T-cell (primary cell): Measurements from ENCODE around the gene GGPS1. TPM values are rescaled to one million over a fixed set of nuclear protein-coding genes. Genes with fewer than 3 reads are reported as not detected.
"Not testable (repeated sequence)": the region's sequence is repeated elsewhere in the genome, so short reads cannot be mapped to it uniquely, and the experiment has no call there.

Experiments
- ATAC-seq, 4 experiments: fragments of 200-7000 bp in 3 of 4; fragments of 150-1000 bp in 1 of 4; cut with Tn5 transposase; replicated peaks in 1 of 4; 1 replicate in 3 of 4; 2 replicates in 1 of 4; pipeline ENCODE4 v1.10.0; 2021; ENCODE audit warnings: moderate library complexity in 3 of 4, mild to moderate bottlenecking in 2 of 4, moderate number of reproducible peaks in 1 of 4
- CTCF ChIA-PET, 2 donors: fragments of 300-600 bp; sonication (Branson Sonifier 250); formaldehyde crosslinking; loops; one replicate each; lab custom pipeline; 2022; ENCODE audit warnings: antibody characterized with exemption in 2 of 2; lab: Charles Lee
- POLR2A ChIA-PET, 2 donors: fragments of 300-600 bp; sonication (Branson Sonifier 250); formaldehyde crosslinking; loops; one replicate each; lab custom pipeline; 2022; ENCODE audit warnings: antibody characterized with exemption in 2 of 2; lab: Charles Lee
- DNase-seq, 35 experiments: peaks; one replicate each; pipeline versions ENCODE4 v3.0.0 to v3.0.0-alpha.2; 2013 to 2023
- H3K27ac ChIP-seq: one replicate; pipeline ENCODE4 v1.5.1; 2013; ENCODE audit warnings: low read length
- H3K27me3 ChIP-seq, 2 experiments: replicated peaks in 1 of 2; 1 replicate in 1 of 2; 2 replicates in 1 of 2; pipeline versions ENCODE4 v1.6.1 to v1.7.0; 2013; ENCODE audit warnings: low read length in 1 of 2, mixed read lengths in 1 of 2; ENCODE audit not compliant: control insufficient read depth in 2 of 2, insufficient read depth in 2 of 2; ENCODE audit errors: extremely low read depth in 1 of 2
- H3K36me3 ChIP-seq, 2 donors: 1 replicate in 1 of 2; 2 replicates in 1 of 2; pipeline versions ENCODE4 v1.6.1 to v1.7.0; 2013; ENCODE audit warnings: low read length in 1 of 2; ENCODE audit not compliant: control insufficient read depth in 2 of 2, insufficient read depth in 1 of 2; ENCODE audit errors: extremely low read depth in 1 of 2
- H3K4me1 ChIP-seq, 2 experiments: 1 replicate in 1 of 2; 2 replicates in 1 of 2; pipeline versions ENCODE4 v1.6.1 to v1.7.0; 2013; ENCODE audit warnings: low read length in 2 of 2, mixed read lengths in 1 of 2; ENCODE audit not compliant: insufficient read depth in 2 of 2, control insufficient read depth in 1 of 2; ENCODE audit errors: extremely low read depth in 1 of 2
- H3K4me3 ChIP-seq, 2 donors: 1 replicate in 1 of 2; 2 replicates in 1 of 2; pipeline versions ENCODE4 v1.5.1 to v1.7.0; 2013; ENCODE audit warnings: mild to moderate bottlenecking in 2 of 2, low read length in 1 of 2, moderate library complexity in 1 of 2; ENCODE audit not compliant: control insufficient read depth in 1 of 2; ENCODE audit errors: extremely low read depth in 1 of 2
- H3K9me3 ChIP-seq: 2 replicates; pipeline ENCODE4 v1.7.0; 2013
- H3K27ac Mint-ChIP-seq, 2 donors: one replicate each; pipeline ENCODE4 v1.8.0; 2020 to 2021; ENCODE audit warnings: mild to moderate bottlenecking in 2 of 2, mixed read lengths in 2 of 2
- H3K27me3 Mint-ChIP-seq, 2 donors: one replicate each; pipeline ENCODE4 v1.8.0; 2021 to 2022; ENCODE audit warnings: mixed read lengths in 2 of 2
- H3K36me3 Mint-ChIP-seq: one replicate; pipeline ENCODE4 v1.8.0; 2021; ENCODE audit warnings: mixed read lengths
- H3K4me1 Mint-ChIP-seq, 3 donors: one replicate each; pipeline ENCODE4 v1.8.0; 2020 to 2022; ENCODE audit warnings: mixed read lengths in 3 of 3, mild to moderate bottlenecking in 1 of 3
- H3K4me3 Mint-ChIP-seq, 3 donors: one replicate each; pipeline ENCODE4 v1.8.0; 2020 to 2022; ENCODE audit warnings: mild to moderate bottlenecking in 3 of 3, mixed read lengths in 3 of 3, moderate library complexity in 3 of 3
- H3K9me3 Mint-ChIP-seq, 3 donors: one replicate each; pipeline ENCODE4 v1.8.0; 2020 to 2022; ENCODE audit warnings: mixed read lengths in 3 of 3
- WGBS: methylation state at CpG from one replicate; pipeline ENCODE4 v1.1.5; 2013; ENCODE audit warnings: missing lambda C conversion rate; ENCODE audit not compliant: insufficient coverage; 5-methylcytosine and 5-hydroxymethylcytosine counted together
- total RNA-seq, 35 experiments: library from RNA in 6 of 35; stranded (reverse) in 6 of 35; fragments of 120-200 nt in 1 of 35; gene quantifications; one replicate each; pipeline versions ENCODE4 v1.2.1 to v1.2.4 and lab custom pipeline; 2013 to 2026

GGPS1 gene
- 10 to 100 TPM; 32.2 to 44.0 (median 39.8) TPM for total RNA-seq
- 44.4 TPM for total RNA-seq (2013)
- 5.2 to 18.9 (median 9.8) reads per million in 29 experiments for total RNA-seq (lab: John Stamatoyannopoulos, UW)

DNA sequence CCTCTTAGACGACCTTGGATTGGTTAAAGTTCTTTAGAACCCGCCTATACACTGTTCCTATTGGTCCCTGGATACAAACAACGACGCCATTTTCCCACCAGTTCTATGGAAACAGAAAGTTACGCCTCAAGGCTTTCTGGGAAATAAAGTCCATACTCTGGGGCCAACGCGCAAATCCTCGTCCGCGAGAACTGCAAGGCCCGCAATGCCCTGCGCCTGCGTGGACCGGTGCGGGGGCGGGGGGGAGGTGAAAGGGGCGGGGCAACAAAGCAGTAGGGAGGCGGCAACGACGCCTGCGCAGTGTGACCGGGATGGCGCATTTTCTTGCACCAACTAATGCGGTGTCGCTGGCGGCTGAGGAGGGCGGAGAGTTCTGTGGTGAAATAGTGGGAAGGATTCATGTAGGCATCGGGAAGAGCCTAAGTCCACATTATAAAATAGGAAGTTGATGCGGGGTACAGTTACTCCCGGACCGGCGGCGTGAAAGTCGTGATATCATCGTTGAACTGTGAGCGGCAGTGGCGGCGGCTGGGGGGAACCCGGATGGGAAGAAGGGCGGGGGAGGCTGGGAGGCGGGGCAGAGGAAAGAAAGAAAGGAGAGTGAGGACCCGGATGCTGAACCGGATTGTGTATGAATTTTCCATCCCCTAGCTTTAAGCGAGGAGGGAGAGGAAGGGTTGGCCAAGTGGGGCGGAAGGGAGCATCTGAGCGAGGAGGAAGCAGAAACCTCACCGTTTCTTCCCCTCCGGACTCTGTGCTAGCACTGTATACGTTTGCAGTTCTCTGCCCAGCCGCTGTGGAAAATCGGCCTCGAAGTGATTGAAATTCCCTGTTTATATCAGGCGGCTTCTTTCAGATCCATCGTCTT lies at the start of gene GGPS1:
Gene GGPS1, plus strand, starts transcription at position 300 of the 868 bp plus-strand sequence. CDS start 6,695 bp downstream, outside the sequence.
- H3K4me3 Mint-ChIP-seq: no peak within 1 kb of the TSS
- H3K27ac Mint-ChIP-seq: peak within 1 kb of the TSS in 1 of 2 donors; percentile 88
- H3K9me3 Mint-ChIP-seq: no peaks in the 10 kb centered on the region
- CTCF ChIA-PET: interaction anchor here (0.6 to 1.5 kb wide), 5 partner anchors 14 to 175 kb away, joined by 3 to 5 read pairs (median 4); no protein-coding TSS in a partner anchor
- WGBS: 0% methylated on average over 49 of the region's 54 CpGs
- H3K36me3 Mint-ChIP-seq: peaks cover 16% of the 10 kb centered on the region
- DNase-seq (peak; percentile 93 to 100 (median 98)), ATAC-seq (peak; percentile 84 to 85 (median 84))
- H3K4me1 Mint-ChIP-seq: peaks cover 28 to 36% (median 30%) of the 10 kb centered on the region in 3 donors
- H3K27me3 Mint-ChIP-seq: no peaks in the 10 kb centered on the region
- Histone ChIP-seq H3K27me3 (no peaks in the 10 kb centered on the region), H3K4me1 (peaks cover 23 to 36% of the 10 kb centered on the region in 2 experiments), H3K9me3 (no peaks in the 10 kb centered on the region), H3K36me3 (no peaks in the 10 kb centered on the region), H3K27ac (peak within 1 kb of the TSS; percentile 98), H3K4me3 (peak within 1 kb of the TSS; percentile 84 to 97)
- POLR2A ChIA-PET: interaction anchor here (0.5 to 1.9 kb wide), 6 partner anchors 10 to 931 kb away, joined by 3 to 9 read pairs (median 5); no protein-coding TSS in a partner anchor

- peaks cover 22 to 43% of the 10 kb centered on the region in 2 experiments for H3K4me1 ChIP-seq
- Mint-ChIP-seq H3K4me3 (no peak overlapping the region), H3K9me3 (peaks cover 0 to 4% (median 0%) of the 10 kb centered on the region in 3 donors), H3K4me1 (peaks cover 72 to 78% (median 74%) of the 10 kb centered on the region in 3 donors), H3K27me3 (no peaks in the 10 kb centered on the region), H3K27ac (no peak overlapping the region), H3K36me3 (peaks cover 7% of the 10 kb centered on the region)
- CTCF ChIA-PET: interaction anchor here in 1 of 2 donors (1.1 kb wide), 1 partner anchor 17 kb away, joined by 3 read pairs; no protein-coding TSS in a partner anchor
- no peaks in the 10 kb centered on the region for H3K36me3 ChIP-seq
- DNase-seq (no peak), ATAC-seq (no peak)
- no peak overlapping the region for H3K27ac ChIP-seq
- no peaks in the 10 kb centered on the region for H3K9me3 ChIP-seq
- no peaks in the 10 kb centered on the region for H3K27me3 ChIP-seq
- H3K4me3 ChIP-seq: no peak overlapping the region
- 100% methylated on average over 3 of the region's 5 CpGs for WGBS
- POLR2A ChIA-PET: interaction anchor here in 1 of 2 donors (0.6 kb wide), 1 partner anchor 79 kb away, joined by 9 read pairs; no protein-coding TSS in a partner anchor
Observed at GRCh38 chr1:235278915-235279292, 49.5 kb upstream of the GGPS1 start.

DNA sequence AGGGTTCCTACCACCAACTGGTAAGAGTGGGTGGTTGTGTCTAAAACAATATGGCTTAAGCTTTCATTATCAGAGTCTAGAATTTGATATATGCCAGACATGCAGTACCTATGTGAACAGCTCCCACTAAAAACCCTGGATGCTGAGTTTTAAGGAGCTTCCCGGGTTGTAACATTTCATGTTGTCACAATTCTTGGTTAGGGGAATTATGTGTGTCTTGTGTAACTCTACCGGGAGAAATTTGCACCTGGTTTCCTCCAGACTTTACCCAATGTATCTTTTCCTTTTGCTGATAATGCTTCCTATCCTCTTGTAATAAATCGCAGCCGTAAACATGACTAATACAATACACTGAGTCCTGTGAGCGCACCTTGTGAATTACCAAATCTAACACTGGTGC lies 48.7 kb upstream of the GGPS1 start:
- ChIA-PET CTCF (interaction anchor here in 1 of 2 donors (1.1 kb wide), 1 partner anchor 18 kb away, joined by 3 read pairs; no protein-coding TSS in a partner anchor), POLR2A (interaction anchor here in 1 of 2 donors (0.6 kb wide), 1 partner anchor 78 kb away, joined by 9 read pairs; no protein-coding TSS in a partner anchor)
- Histone ChIP-seq H3K4me3 (no peak overlapping the region), H3K4me1 (peaks cover 19 to 49% of the 10 kb centered on the region in 2 experiments), H3K27ac (no peak overlapping the region), H3K27me3 (no peaks in the 10 kb centered on the region), H3K9me3 (no peaks in the 10 kb centered on the region), H3K36me3 (no peaks in the 10 kb centered on the region)
- ATAC-seq (no peak), DNase-seq (no peak)
- H3K36me3 Mint-ChIP-seq: peaks cover 7% of the 10 kb centered on the region
- H3K4me3 Mint-ChIP-seq: no peak overlapping the region
- 92% methylated on average over 2 of the region's 5 CpGs for WGBS
- no peak overlapping the region for H3K27ac Mint-ChIP-seq
- peaks cover 76 to 82% (median 78%) of the 10 kb centered on the region in 3 donors for H3K4me1 Mint-ChIP-seq
- peaks cover 0 to 4% (median 0%) of the 10 kb centered on the region in 3 donors for H3K9me3 Mint-ChIP-seq
- no peaks in the 10 kb centered on the region for H3K27me3 Mint-ChIP-seq

DNA sequence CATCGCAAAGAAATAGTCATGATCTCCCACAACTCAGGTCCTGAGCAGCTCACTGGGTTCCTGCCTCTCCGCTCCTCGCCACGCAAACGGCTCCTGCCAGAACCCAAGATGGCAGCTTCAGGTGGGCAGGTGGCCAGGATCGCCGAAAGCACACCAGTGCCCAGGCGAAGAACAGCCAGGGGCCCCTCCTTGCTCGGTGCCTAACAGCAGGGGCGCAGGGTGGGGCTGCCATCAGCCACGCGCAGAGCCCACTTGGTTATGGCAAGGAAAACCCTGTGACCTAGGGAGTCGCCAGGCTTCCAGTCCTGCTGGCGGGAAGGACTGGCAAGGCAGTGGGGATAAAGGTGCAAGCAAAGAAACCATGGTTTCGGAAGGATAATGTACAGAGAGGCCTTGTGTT lies 47.9 kb upstream of the GGPS1 start:
- Histone ChIP-seq H3K27me3 (no peaks in the 10 kb centered on the region), H3K4me3 (no peak overlapping the region), H3K4me1 (peaks cover 14 to 46% of the 10 kb centered on the region in 2 experiments), H3K36me3 (no peaks in the 10 kb centered on the region), H3K27ac (no peak overlapping the region), H3K9me3 (no peaks in the 10 kb centered on the region)
- Mint-ChIP-seq H3K4me3 (peak overlapping the region in 1 of 3 donors; percentile 11), H3K36me3 (peaks cover 10% of the 10 kb centered on the region), H3K4me1 (peaks cover 73 to 81% (median 76%) of the 10 kb centered on the region in 3 donors), H3K27me3 (no peaks in the 10 kb centered on the region), H3K9me3 (peaks cover 0 to 4% (median 0%) of the 10 kb centered on the region in 3 donors), H3K27ac (no peak overlapping the region)
- no peak for DNase-seq
- POLR2A ChIA-PET: no interaction called here
- no peak for ATAC-seq
- CTCF ChIA-PET: no interaction called here
- WGBS: 99% methylated on average over 13 of the region's 15 CpGs

DNA sequence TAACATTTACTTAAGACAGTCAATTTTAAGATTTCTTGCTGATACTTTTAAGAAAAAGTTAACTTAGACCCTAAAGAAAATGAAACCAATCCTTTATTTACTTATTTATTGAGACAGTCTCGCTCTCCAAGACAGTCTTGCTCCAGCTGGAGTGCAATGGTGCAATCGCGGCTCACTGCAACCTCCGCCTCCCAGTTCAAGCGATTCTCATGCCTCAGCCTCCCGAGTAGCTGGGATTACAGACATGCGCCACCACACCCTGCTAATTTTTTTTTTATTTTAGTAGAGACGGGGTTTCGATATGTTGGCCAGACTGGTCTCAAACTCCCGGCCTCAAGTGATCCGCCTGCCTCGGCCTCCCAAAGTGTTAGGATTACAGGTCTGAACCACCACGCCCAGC lies 44.7 kb upstream of the GGPS1 start:
- H3K27me3 Mint-ChIP-seq, H3K27me3 ChIP-seq, H3K27ac ChIP-seq, ATAC-seq, H3K4me3 ChIP-seq, DNase-seq, H3K36me3 ChIP-seq, POLR2A ChIA-PET, H3K27ac Mint-ChIP-seq, H3K4me3 Mint-ChIP-seq, H3K9me3 ChIP-seq, H3K9me3 Mint-ChIP-seq, CTCF ChIA-PET: not testable (repeated sequence)
- H3K4me1 ChIP-seq: peaks cover 11 to 44% of the 10 kb centered on the region in 2 experiments
- 100% methylated on average over 5 of the region's 13 CpGs for WGBS
- H3K36me3 Mint-ChIP-seq: peaks cover 12% of the 10 kb centered on the region
- H3K4me1 Mint-ChIP-seq: peaks cover 78 to 89% (median 83%) of the 10 kb centered on the region in 3 donors

DNA sequence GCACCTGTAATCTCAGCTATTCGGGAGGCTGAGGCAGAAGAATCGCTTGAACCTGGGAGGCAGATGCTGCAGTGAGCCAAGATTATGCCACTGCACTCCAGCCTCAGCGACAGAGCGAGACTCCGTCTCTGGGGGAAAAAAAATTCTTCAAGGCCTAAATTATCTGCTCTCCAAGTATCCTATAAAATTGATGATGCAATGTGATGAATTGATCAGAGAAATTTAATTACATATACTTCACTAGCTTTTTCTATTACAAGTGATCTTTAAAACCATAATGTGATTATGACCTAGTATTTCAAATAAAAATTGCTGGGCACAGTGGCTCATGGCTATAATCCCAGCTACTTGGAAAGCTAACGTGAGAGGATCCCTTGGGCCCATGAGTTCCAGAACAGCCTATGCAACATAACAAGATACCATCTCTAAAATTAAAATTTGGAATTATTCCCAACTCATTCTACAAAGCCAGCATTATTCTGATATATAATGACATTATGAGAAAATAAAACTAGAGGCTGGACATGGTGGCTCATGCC lies 44.1 kb upstream of the GGPS1 start:
- peaks cover 78 to 89% (median 83%) of the 10 kb centered on the region in 3 donors for H3K4me1 Mint-ChIP-seq

More for the DNA sequence above, 44.1 kb upstream of the GGPS1 start:
- Histone ChIP-seq H3K4me3 (no peak overlapping the region), H3K27me3 (no peaks in the 10 kb centered on the region), H3K4me1 (peaks cover 16 to 41% of the 10 kb centered on the region in 2 experiments), H3K9me3 (no peaks in the 10 kb centered on the region), H3K36me3 (no peaks in the 10 kb centered on the region), H3K27ac (no peak overlapping the region)
- H3K27ac Mint-ChIP-seq: no peak overlapping the region
- H3K4me3 Mint-ChIP-seq: no peak overlapping the region
- POLR2A ChIA-PET: interaction anchor here in 1 of 2 donors (0.7 kb wide), 1 partner anchor 138 kb away, joined by 3 read pairs; no protein-coding TSS in a partner anchor
- H3K27me3 Mint-ChIP-seq: no peaks in the 10 kb centered on the region
- no peaks in the 10 kb centered on the region for H3K9me3 Mint-ChIP-seq
- DNase-seq: no peak
- peaks cover 12% of the 10 kb centered on the region for H3K36me3 Mint-ChIP-seq
- WGBS: no CpG with 5 or more reads among the region's 6 CpGs
- CTCF ChIA-PET: interaction anchor here in 1 of 2 donors (0.5 kb wide), 1 partner anchor 147 kb away, joined by 7 read pairs; no protein-coding TSS in a partner anchor
- ATAC-seq: no peak
